ENCODE measurements around the gene COL4A1.

DNA sequence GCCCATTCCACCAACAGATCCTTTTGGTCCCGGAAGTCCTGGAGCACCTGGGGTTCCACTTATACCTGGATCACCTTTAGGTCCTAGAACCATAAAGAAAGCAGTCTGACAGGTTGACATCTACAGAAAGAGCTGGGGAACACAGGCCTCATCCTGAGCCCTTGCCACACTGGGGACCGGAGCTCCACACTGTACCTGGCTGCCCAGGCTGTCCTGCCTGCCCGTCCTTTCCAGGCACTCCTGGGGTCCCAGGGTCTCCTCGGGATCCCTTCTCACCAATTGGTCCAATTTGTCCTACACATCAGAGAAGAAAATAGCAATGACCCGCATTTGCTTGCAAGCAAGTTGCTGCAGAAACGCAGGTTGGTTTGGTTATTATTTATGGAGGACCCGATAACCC, 130.5 kb downstream of the COL4A1 start:
- TF ChIP-seq, protein P1, sequence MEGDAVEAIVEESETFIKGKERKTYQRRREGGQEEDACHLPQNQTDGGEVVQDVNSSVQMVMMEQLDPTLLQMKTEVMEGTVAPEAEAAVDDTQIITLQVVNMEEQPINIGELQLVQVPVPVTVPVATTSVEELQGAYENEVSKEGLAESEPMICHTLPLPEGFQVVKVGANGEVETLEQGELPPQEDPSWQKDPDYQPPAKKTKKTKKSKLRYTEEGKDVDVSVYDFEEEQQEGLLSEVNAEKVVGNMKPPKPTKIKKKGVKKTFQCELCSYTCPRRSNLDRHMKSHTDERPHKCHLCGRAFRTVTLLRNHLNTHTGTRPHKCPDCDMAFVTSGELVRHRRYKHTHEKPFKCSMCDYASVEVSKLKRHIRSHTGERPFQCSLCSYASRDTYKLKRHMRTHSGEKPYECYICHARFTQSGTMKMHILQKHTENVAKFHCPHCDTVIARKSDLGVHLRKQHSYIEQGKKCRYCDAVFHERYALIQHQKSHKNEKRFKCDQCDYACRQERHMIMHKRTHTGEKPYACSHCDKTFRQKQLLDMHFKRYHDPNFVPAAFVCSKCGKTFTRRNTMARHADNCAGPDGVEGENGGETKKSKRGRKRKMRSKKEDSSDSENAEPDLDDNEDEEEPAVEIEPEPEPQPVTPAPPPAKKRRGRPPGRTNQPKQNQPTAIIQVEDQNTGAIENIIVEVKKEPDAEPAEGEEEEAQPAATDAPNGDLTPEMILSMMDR (IDR thresholded peaks at IDR 0.05): no peak
- TF ChIP-seq POLR2AphosphoS5 (IDR thresholded peaks at IDR 0.05) (no peak), POLR2A (IDR thresholded peaks at IDR 0.05) (no peak)

All from upper lobe of left lung (tissue), 4 donors.